Stomach (tissue), 9 donors: Measurements from ENCODE around the gene LRCH1. TPM values are rescaled to one million over a fixed set of nuclear protein-coding genes. Genes with fewer than 3 reads are reported as not detected.
"Not testable (repeated sequence)": the region's sequence is repeated elsewhere in the genome, so short reads cannot be mapped to it uniquely, and the experiment has no call there.

Experiments
- DNase-seq, 2 donors: peaks; one replicate each; pipeline versions ENCODE4 v3.0.0 to v3.0.0-alpha.2; 2013 to 2019
- H3K27ac ChIP-seq, 5 donors: fragments of 200-600 bp in 4 of 5; sonication (generic) in 4 of 5; one replicate each; pipeline ENCODE4 v1.5.1; 2013 to 2019; ENCODE audit warnings: mild to moderate bottlenecking in 1 of 5, moderate library complexity in 1 of 5
- H3K27me3 ChIP-seq, 3 donors: fragments of 200-600 bp; sonication (generic); one replicate each; pipeline ENCODE4 v1.5.1; 2017 to 2019; ENCODE audit warnings: mixed run types in 1 of 3
- H3K36me3 ChIP-seq, 4 donors: fragments of 200-600 bp; sonication (generic); 1 replicate in 3 of 4; 2 replicates in 1 of 4; pipeline ENCODE4 v1.5.1; 2016 to 2019
- H3K4me1 ChIP-seq, 4 donors: fragments of 200-600 bp; sonication (generic); one replicate each; pipeline ENCODE4 v1.5.1; 2016 to 2019
- H3K4me3 ChIP-seq, 4 donors: fragments of 200-600 bp; sonication (generic) in 3 of 4; one replicate each; pipeline ENCODE4 v1.5.1; 2016 to 2019; ENCODE audit warnings: mild to moderate bottlenecking in 1 of 4
- H3K9me3 ChIP-seq, 4 donors: fragments of 200-600 bp; sonication (generic); one replicate each; pipeline ENCODE4 v1.5.1; 2016 to 2019
- CTCF ChIP-seq, 7 experiments: fragments of 450-650 bp in 4 of 7; fragments of 200-600 bp in 3 of 7; sonication (generic) in 3 of 7; IDR thresholded peaks; one replicate each; pipeline ENCODE4 v1.5.1; 2016 to 2019; ENCODE audit warnings: antibody characterized with exemption in 7 of 7, control low read depth in 2 of 7, mild to moderate bottlenecking in 1 of 7
- EP300 ChIP-seq: sonication (generic); formaldehyde crosslinking; IDR thresholded peaks from one replicate; pipeline ENCODE4 v1.6.1; 2017; ENCODE audit warnings: antibody characterized with exemption
- POLR2A ChIP-seq, 4 donors: fragments of 450-650 bp; IDR thresholded peaks; one replicate each; pipeline ENCODE4 v1.6.1; 2016; ENCODE audit warnings: antibody characterized with exemption in 4 of 4, control low read depth in 2 of 4, mild to moderate bottlenecking in 1 of 4, moderate library complexity in 1 of 4
- POLR2AphosphoS5 ChIP-seq, 3 donors: sonication (generic); formaldehyde crosslinking; IDR thresholded peaks; one replicate each; pipeline ENCODE4 v1.6.1; 2016; ENCODE audit warnings: antibody characterized with exemption in 3 of 3
- WGBS, 5 donors: extraction: QIAGEN DNeasy Blood & Tissue Kit in 3 of 5; methylation state at CpG; one replicate each; pipeline versions ENCODE4 v1.1.5 to v1.1.7; 2013 to 2018; 5-methylcytosine and 5-hydroxymethylcytosine counted together
- intact Hi-C: fragments of 100-400 bp; cut with DNase I; formaldehyde crosslinking; loops from one replicate; pipeline ENCODE4 v1.15.1; 2023; ENCODE audit warnings: low total_unique reads
- polyA plus RNA-seq, 3 donors: library from polyadenylated mRNA; stranded (reverse); fragments of 200-250 nt; gene quantifications; one replicate each; pipeline ENCODE4 v1.2.3, GENCODE V29; 2013
- total RNA-seq, 5 donors: library from RNA; depleted of rRNA; stranded (reverse); fragments of >200 nt; gene quantifications; one replicate each; pipeline versions ENCODE4 v1.1.0 to v1.2.3, GENCODE V29; 2014 to 2016
- donor health status: healthy with polysubstance abuse.
- donor health status: Bipolar disorder and iron deficiency.
- donor health status: healthy.

Gene LRCH1
- total and polyA plus RNA-seq, 8 donors, result 5.4 to 70.6 (median 19.4) TPM

- Histone ChIP-seq H3K27ac (no peak overlapping the region), H3K4me3 (no peak overlapping the region), H3K36me3 (peaks cover 15 to 25% (median 24%) of the 10 kb centered on the region in 4 donors), H3K27me3 (no peaks in the 10 kb centered on the region), H3K9me3 (no peaks in the 10 kb centered on the region), H3K4me1 (peaks cover 0 to 49% (median 21%) of the 10 kb centered on the region in 4 donors)
- intact Hi-C loops, result no loop called here
- DNase-seq, result no peak
- TF ChIP-seq POLR2A (IDR thresholded peaks at IDR 0.05) (no peak), CTCF (IDR thresholded peaks at IDR 0.05) (no peak), EP300 (no peak), POLR2AphosphoS5 (IDR thresholded peaks at IDR 0.05) (no peak)
Observed at GRCh38 chr13:46754812-46755211, 201.8 kb downstream of the LRCH1 start.

GRCh38 chr13:46755508-46755907 is 202.5 kb downstream of the LRCH1 start:
- intact Hi-C loops, DNase-seq: not testable (repeated sequence)

GRCh38 chr13:46756977-46757376 is 204.0 kb downstream of the LRCH1 start:
- WGBS, 5 donors, result 2 to 25% (median 16%) methylated on average over 4 of the region's 4 CpGs
- peaks cover 0 to 40% (median 25%) of the 10 kb centered on the region in 4 donors for H3K4me1 ChIP-seq
- peak in 1 of 2 donors; percentile 39 for DNase-seq
- no peaks in the 10 kb centered on the region for H3K27me3 ChIP-seq
- peaks cover 3 to 4% (median 3%) of the 10 kb centered on the region in 4 donors for H3K36me3 ChIP-seq
- intact Hi-C loops, result no loop called here
- no peak for TF ChIP-seq CTCF (IDR thresholded peaks at IDR 0.05)
- no peak for TF ChIP-seq POLR2A (IDR thresholded peaks at IDR 0.05)
- TF ChIP-seq POLR2AphosphoS5 (IDR thresholded peaks at IDR 0.05), result peak in 1 of 3 donors; percentile 52
- H3K9me3 ChIP-seq, result no peaks in the 10 kb centered on the region
- no peak overlapping the region for H3K4me3 ChIP-seq
- H3K27ac ChIP-seq, result peak overlapping the region in 4 of 5 donors; percentile 43 to 77 (median 62)

More at GRCh38 chr13:46755508-46755907, 202.5 kb downstream of the LRCH1 start:
- Histone ChIP-seq H3K4me1 (peaks cover 0 to 49% (median 25%) of the 10 kb centered on the region in 4 donors), H3K36me3 (peaks cover 10 to 18% (median 17%) of the 10 kb centered on the region in 4 donors)
- not testable (repeated sequence) for H3K27ac ChIP-seq, H3K4me3 ChIP-seq, H3K9me3 ChIP-seq, H3K27me3 ChIP-seq
- WGBS, 5 donors, result 80 to 91% (median 85%) methylated on average over 1 to 4 of the region's 5 CpGs; no CpG with 5 or more reads in 1 of the 5 donors

GRCh38 chr13:46757640-46758039 is 204.7 kb downstream of the LRCH1 start:
- peak overlapping the region in 4 of 5 donors; percentile 43 to 72 (median 62) for H3K27ac ChIP-seq

More at GRCh38 chr13:46757640-46758039, 204.7 kb downstream of the LRCH1 start:
- intact Hi-C loops, result no loop called here
- no peaks in the 10 kb centered on the region for H3K9me3 ChIP-seq
- TF ChIP-seq EP300 (no peak), POLR2A (IDR thresholded peaks at IDR 0.05) (no peak), CTCF (IDR thresholded peaks at IDR 0.05) (no peak), POLR2AphosphoS5 (IDR thresholded peaks at IDR 0.05) (no peak)
- no peak overlapping the region for H3K4me3 ChIP-seq
- DNase-seq, result no peak
- H3K4me1 ChIP-seq, result peaks cover 0 to 37% (median 25%) of the 10 kb centered on the region in 4 donors
- H3K27me3 ChIP-seq, result no peaks in the 10 kb centered on the region
- no peaks in the 10 kb centered on the region for H3K36me3 ChIP-seq
- WGBS, 5 donors, result 50 to 67% (median 58%) methylated on average over 3 of the region's 3 CpGs
